ENCODE results near the gene DEK. TPM values are rescaled to one million over a fixed set of nuclear protein-coding genes. Genes with fewer than 3 reads are reported as not detected.
"Not testable (repeated sequence)": the region's sequence is repeated elsewhere in the genome, so short reads cannot be mapped to it uniquely, and the experiment has no call there.

Gene DEK
- total and polyA plus RNA-seq, 4 donors = 35.2 to 87.6 (median 56.6) TPM

- Histone ChIP-seq H3K27ac (ENCODE audit: low read depth in 1 of 2, low read length in 1 of 2) (no peak overlapping the region), H3K36me3 (ENCODE audit: control insufficient read depth in 4 of 4, insufficient read depth in 4 of 4, low read length in 4 of 4) (peaks cover 1 to 28% (median 21%) of the 10 kb centered on the region in 4 donors), H3K4me1 (ENCODE audit: control insufficient read depth in 5 of 5, insufficient read depth in 5 of 5, low read length in 5 of 5) (peaks cover 0 to 2% (median 0%) of the 10 kb centered on the region in 5 donors), H3K4me3 (no peak overlapping the region), H3K9ac (ENCODE audit: insufficient read depth in 1 of 2, low read length in 2 of 2) (no peak overlapping the region), H3K27me3 (ENCODE audit: control insufficient read depth in 3 of 3, insufficient read depth in 3 of 3, low read length in 2 of 3) (no peaks in the 10 kb centered on the region), H3K9me3 (ENCODE audit: control insufficient read depth in 4 of 4, insufficient read depth in 3 of 4, low read length in 3 of 4) (peaks cover 0 to 2% (median 0%) of the 10 kb centered on the region in 4 donors)
- ATAC-seq (ENCODE audit: insufficient read depth, low FRiP score) = no peak
- 95 to 97% methylated on average over 1 of the region's 1 CpG for WGBS, 2 donors
- DNase-seq = no peak
- TF ChIP-seq, protein P1, sequence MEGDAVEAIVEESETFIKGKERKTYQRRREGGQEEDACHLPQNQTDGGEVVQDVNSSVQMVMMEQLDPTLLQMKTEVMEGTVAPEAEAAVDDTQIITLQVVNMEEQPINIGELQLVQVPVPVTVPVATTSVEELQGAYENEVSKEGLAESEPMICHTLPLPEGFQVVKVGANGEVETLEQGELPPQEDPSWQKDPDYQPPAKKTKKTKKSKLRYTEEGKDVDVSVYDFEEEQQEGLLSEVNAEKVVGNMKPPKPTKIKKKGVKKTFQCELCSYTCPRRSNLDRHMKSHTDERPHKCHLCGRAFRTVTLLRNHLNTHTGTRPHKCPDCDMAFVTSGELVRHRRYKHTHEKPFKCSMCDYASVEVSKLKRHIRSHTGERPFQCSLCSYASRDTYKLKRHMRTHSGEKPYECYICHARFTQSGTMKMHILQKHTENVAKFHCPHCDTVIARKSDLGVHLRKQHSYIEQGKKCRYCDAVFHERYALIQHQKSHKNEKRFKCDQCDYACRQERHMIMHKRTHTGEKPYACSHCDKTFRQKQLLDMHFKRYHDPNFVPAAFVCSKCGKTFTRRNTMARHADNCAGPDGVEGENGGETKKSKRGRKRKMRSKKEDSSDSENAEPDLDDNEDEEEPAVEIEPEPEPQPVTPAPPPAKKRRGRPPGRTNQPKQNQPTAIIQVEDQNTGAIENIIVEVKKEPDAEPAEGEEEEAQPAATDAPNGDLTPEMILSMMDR (IDR thresholded peaks at IDR 0.05; ENCODE audit: control extremely low read depth, extremely low read depth) = no peak
Measured at GRCh38 chr6:18237167-18237566, 27.2 kb downstream of the DEK start.

- 97 to 98% methylated on average over 3 of the region's 3 CpGs for WGBS, 2 donors
- H3K9ac ChIP-seq (ENCODE audit: insufficient read depth in 1 of 2, low read length in 2 of 2) = no peak overlapping the region
Measured at GRCh38 chr6:18235524-18235923, 28.8 kb downstream of the DEK start.

GRCh38 chr6:18234564-18234963, 29.8 kb downstream of the DEK start:
- peaks cover 1 to 33% (median 25%) of the 10 kb centered on the region in 4 donors for H3K36me3 ChIP-seq (ENCODE audit: control insufficient read depth in 4 of 4, insufficient read depth in 4 of 4, low read length in 4 of 4)
- H3K4me3 ChIP-seq = no peak overlapping the region
- no peak overlapping the region for H3K9ac ChIP-seq (ENCODE audit: insufficient read depth in 1 of 2, low read length in 2 of 2)
- no peak overlapping the region for H3K27ac ChIP-seq (ENCODE audit: low read depth in 1 of 2, low read length in 1 of 2)
- DNase-seq (no peak), ATAC-seq (ENCODE audit: insufficient read depth, low FRiP score) (no peak)
- no peaks in the 10 kb centered on the region for H3K27me3 ChIP-seq (ENCODE audit: control insufficient read depth in 3 of 3, insufficient read depth in 3 of 3, low read length in 2 of 3)
- no peaks in the 10 kb centered on the region for H3K4me1 ChIP-seq (ENCODE audit: control insufficient read depth in 5 of 5, insufficient read depth in 5 of 5, low read length in 5 of 5)
- H3K9me3 ChIP-seq (ENCODE audit: control insufficient read depth in 4 of 4, insufficient read depth in 3 of 4, low read length in 3 of 4) = peaks cover 0 to 2% (median 1%) of the 10 kb centered on the region in 4 donors
- WGBS, 2 donors = 99 to 100% methylated on average over 1 of the region's 1 CpG
- TF ChIP-seq, protein P1 (IDR thresholded peaks at IDR 0.05; ENCODE audit: control extremely low read depth, extremely low read depth) = no peak

More at GRCh38 chr6:18235524-18235923, 28.8 kb downstream of the DEK start:
- H3K4me3 ChIP-seq = no peak overlapping the region
- no peak overlapping the region for H3K27ac ChIP-seq (ENCODE audit: low read depth in 1 of 2, low read length in 1 of 2)
- peaks cover 1 to 33% (median 25%) of the 10 kb centered on the region in 4 donors for H3K36me3 ChIP-seq (ENCODE audit: control insufficient read depth in 4 of 4, insufficient read depth in 4 of 4, low read length in 4 of 4)
- TF ChIP-seq, protein P1 (IDR thresholded peaks at IDR 0.05; ENCODE audit: control extremely low read depth, extremely low read depth) = no peak
- no peaks in the 10 kb centered on the region for H3K4me1 ChIP-seq (ENCODE audit: control insufficient read depth in 5 of 5, insufficient read depth in 5 of 5, low read length in 5 of 5)
- ATAC-seq (ENCODE audit: insufficient read depth, low FRiP score) (no peak), DNase-seq (no peak)
- peaks cover 0 to 2% (median 1%) of the 10 kb centered on the region in 4 donors for H3K9me3 ChIP-seq (ENCODE audit: control insufficient read depth in 4 of 4, insufficient read depth in 3 of 4, low read length in 3 of 4)
- H3K27me3 ChIP-seq (ENCODE audit: control insufficient read depth in 3 of 3, insufficient read depth in 3 of 3, low read length in 2 of 3) = no peaks in the 10 kb centered on the region

DNA sequence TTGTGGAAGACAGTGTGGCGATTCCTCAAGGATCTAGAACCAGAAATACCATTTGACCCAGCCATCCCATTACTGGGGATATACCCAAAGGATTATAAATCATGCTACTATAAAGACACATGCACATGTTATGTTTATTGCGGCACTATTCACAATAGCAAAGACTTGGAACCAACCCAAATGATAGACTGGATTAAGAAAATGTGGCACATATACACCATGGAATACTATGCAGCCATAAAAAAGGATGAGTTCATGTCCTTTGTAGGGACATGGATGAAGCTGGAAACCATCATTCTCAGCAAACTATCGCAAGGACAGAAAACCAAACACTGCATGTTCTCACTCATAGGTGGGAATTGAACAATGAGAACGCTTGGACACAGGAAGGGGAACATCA, 30.6 kb downstream of the DEK start:
- not testable (repeated sequence) for H3K9me3 ChIP-seq (ENCODE audit: control insufficient read depth in 4 of 4, insufficient read depth in 3 of 4, low read length in 3 of 4); H3K4me3 ChIP-seq; H3K27ac ChIP-seq (ENCODE audit: low read depth in 1 of 2, low read length in 1 of 2); H3K4me1 ChIP-seq (ENCODE audit: control insufficient read depth in 5 of 5, insufficient read depth in 5 of 5, low read length in 5 of 5); ATAC-seq (ENCODE audit: insufficient read depth, low FRiP score); DNase-seq; H3K27me3 ChIP-seq (ENCODE audit: control insufficient read depth in 3 of 3, insufficient read depth in 3 of 3, low read length in 2 of 3); H3K9ac ChIP-seq (ENCODE audit: insufficient read depth in 1 of 2, low read length in 2 of 2)
- peaks cover 4 to 35% (median 26%) of the 10 kb centered on the region in 4 donors for H3K36me3 ChIP-seq (ENCODE audit: control insufficient read depth in 4 of 4, insufficient read depth in 4 of 4, low read length in 4 of 4)
- 90 to 96% methylated on average over 2 to 3 of the region's 4 CpGs for WGBS, 2 donors

DNA sequence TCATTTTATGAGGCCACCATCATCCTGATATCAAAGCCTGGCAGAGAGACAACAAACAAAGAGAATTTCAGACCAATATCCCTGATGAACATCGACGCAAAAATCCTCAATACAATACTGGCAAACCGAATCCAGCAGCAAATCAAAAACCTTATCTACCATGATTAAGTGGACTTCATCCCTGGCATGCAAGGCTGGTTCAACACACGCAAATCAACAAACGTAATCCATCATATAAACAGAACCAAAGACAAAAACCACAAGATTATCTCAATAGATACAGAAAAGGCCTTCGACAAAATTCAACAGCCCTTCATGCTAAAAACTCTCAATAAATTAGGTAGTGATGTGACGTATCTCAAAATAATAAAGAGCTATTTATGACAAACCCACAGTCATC, 32.5 kb downstream of the DEK start:
- not testable (repeated sequence) for H3K4me3 ChIP-seq; H3K27ac ChIP-seq (ENCODE audit: low read depth in 1 of 2, low read length in 1 of 2); DNase-seq; H3K4me1 ChIP-seq (ENCODE audit: control insufficient read depth in 5 of 5, insufficient read depth in 5 of 5, low read length in 5 of 5); H3K9ac ChIP-seq (ENCODE audit: insufficient read depth in 1 of 2, low read length in 2 of 2); H3K27me3 ChIP-seq (ENCODE audit: control insufficient read depth in 3 of 3, insufficient read depth in 3 of 3, low read length in 2 of 3); H3K9me3 ChIP-seq (ENCODE audit: control insufficient read depth in 4 of 4, insufficient read depth in 3 of 4, low read length in 3 of 4); ATAC-seq (ENCODE audit: insufficient read depth, low FRiP score)
- H3K36me3 ChIP-seq (ENCODE audit: control insufficient read depth in 4 of 4, insufficient read depth in 4 of 4, low read length in 4 of 4) = peaks cover 9 to 48% (median 28%) of the 10 kb centered on the region in 4 donors
- WGBS, 2 donors = 97 to 98% methylated on average over 7 of the region's 7 CpGs

DNA sequence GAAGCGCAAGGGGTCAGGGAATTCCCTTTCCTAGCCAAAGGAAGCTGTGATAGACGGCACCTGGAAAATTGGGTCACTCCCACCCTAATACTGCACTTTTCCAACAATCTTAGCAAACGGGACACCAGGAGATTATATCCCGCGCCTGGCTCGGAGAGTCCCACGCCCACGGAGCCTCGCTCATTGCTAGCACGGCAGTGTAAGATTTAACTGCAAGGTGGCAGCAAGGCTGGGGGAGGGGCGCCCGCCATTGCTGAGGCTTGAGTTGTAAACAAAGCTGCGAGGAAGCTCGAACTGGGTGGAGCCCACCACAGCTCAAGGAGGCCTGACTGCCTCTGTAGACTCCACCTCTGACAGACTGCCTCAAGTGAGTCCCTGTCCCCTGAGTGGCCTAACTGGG, 35.7 kb downstream of the DEK start:
- whole genome bisulfite sequencing, 2 donors = 98 to 100% methylated on average over 14 of the region's 14 CpGs
- H3K27ac ChIP-seq (ENCODE audit: low read depth in 1 of 2, low read length in 1 of 2); ATAC-seq (ENCODE audit: insufficient read depth, low FRiP score); H3K4me3 ChIP-seq; H3K4me1 ChIP-seq (ENCODE audit: control insufficient read depth in 5 of 5, insufficient read depth in 5 of 5, low read length in 5 of 5); DNase-seq; H3K27me3 ChIP-seq (ENCODE audit: control insufficient read depth in 3 of 3, insufficient read depth in 3 of 3, low read length in 2 of 3); H3K9me3 ChIP-seq (ENCODE audit: control insufficient read depth in 4 of 4, insufficient read depth in 3 of 4, low read length in 3 of 4); H3K9ac ChIP-seq (ENCODE audit: insufficient read depth in 1 of 2, low read length in 2 of 2): not testable (repeated sequence)
- peaks cover 14 to 28% (median 21%) of the 10 kb centered on the region in 4 donors for H3K36me3 ChIP-seq (ENCODE audit: control insufficient read depth in 4 of 4, insufficient read depth in 4 of 4, low read length in 4 of 4)

Measured in lung (tissue), 12 donors.